ENCODE data around the gene SH3PXD2B.

SH3PXD2B gene

DNA sequence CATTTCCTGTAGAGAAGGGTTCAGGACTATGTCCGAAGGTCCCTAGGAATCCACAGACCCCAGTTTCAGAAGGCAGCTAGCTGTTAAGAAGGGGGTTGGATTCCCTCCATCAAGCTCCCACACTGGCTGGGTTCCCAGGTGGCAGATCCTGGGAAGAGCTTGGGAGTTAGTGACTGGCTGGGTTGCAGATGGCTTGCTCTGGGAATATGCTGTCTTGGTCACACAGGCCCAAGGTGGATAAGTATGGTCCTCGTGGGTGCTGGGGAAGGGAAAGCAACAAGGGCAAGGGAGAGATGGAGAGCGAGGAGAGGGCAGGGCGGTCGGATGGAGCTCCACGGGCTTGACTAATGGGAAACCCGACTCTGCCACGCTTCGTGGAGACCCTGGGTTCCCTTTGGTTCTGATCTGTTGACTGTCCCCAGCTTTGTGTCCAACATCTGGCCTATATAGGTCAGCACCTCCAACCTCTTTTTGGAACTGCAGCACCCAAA is 17.4 kb downstream of the SH3PXD2B start:
- Mint-ChIP-seq H3K27ac (no peak overlapping the region), H3K4me3 (no peak overlapping the region), H3K9me3 (no peaks in the 10 kb centered on the region), H3K4me1 (no peaks in the 10 kb centered on the region), H3K27me3 (no peaks in the 10 kb centered on the region), H3K36me3 (no peaks in the 10 kb centered on the region)

DNA sequence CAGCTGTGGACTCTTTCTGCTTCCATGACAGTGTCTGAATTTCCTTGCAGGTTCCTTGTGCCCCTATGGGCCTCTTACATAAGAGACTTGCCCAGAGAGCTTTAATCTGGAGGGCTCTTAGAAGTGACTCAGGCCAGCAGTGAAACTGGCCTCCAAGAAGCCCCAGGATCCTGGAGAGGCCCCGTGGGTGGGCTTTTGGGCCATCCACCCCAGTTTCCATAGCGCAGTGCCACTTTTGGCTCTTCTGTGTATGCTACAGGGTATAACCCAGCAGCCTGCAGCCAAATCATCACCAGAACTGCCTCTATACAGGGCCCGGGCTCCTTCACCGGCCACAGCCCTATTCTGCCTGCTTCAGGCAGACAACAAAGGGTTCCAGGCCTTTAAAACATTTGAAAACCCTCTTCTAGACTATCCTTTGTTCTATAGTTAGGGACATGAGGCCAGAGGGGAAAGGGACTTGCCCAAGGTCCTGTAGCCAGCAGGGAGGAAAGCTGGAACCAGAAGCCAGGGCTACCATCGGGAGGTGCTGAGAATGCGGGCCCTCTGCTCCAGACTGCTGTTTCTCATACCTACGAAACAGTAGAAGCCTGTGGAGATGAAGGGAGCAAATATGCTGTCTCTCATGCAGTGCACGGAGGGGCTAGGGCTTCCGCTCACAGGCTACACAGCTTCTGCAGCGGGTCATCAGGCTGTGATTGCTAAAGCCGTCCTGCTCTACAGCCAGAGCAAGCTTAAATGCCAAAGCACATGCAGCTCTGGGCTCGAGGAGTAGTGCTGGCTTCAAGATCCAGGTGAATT is 18.0 kb downstream of the SH3PXD2B start:
- H3K27ac Mint-ChIP-seq: no peak overlapping the region

DNA sequence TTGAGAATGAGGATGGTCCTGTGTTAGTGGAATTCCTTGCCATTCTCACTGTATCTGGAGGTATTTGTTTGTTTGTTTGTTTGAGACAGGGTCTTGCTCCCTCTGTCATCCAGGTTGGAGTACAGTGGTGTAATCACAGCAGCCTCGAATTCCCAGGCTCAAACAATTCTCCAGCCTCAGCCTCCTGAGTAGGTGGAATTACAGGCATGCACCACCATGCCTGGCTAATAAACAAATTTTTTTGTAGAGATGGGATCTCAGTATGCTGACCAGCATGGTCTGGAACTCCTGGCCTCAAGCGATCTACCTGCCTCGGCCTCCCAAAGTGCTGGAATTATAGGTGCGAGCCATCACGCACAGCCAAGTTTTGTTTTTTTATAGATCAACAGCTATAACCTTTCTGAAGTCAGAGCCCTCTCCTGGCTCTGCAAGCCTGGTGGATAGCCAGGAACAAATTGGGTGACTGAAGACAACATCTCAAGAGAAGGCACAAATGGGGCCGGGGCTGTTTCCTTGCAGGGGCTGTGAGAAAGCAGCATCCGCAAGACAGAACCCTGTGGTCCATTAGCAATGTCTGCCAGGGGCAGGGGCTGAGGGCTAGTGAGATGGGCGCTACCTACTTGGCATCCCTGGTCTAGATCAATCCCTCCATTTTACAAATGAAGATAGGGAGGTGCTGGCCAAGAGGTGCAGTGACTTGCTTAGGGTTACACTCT is 18.8 kb downstream of the SH3PXD2B start:
- Mint-ChIP-seq H3K27ac (no peak overlapping the region), H3K36me3 (no peaks in the 10 kb centered on the region), H3K27me3 (no peaks in the 10 kb centered on the region), H3K4me1 (no peaks in the 10 kb centered on the region), H3K9me3 (no peaks in the 10 kb centered on the region), H3K4me3 (no peak overlapping the region)

More for the DNA sequence above, 18.0 kb downstream of the SH3PXD2B start:
- Mint-ChIP-seq H3K4me3 (no peak overlapping the region), H3K27me3 (no peaks in the 10 kb centered on the region), H3K36me3 (no peaks in the 10 kb centered on the region), H3K4me1 (no peaks in the 10 kb centered on the region), H3K9me3 (no peaks in the 10 kb centered on the region)

DNA sequence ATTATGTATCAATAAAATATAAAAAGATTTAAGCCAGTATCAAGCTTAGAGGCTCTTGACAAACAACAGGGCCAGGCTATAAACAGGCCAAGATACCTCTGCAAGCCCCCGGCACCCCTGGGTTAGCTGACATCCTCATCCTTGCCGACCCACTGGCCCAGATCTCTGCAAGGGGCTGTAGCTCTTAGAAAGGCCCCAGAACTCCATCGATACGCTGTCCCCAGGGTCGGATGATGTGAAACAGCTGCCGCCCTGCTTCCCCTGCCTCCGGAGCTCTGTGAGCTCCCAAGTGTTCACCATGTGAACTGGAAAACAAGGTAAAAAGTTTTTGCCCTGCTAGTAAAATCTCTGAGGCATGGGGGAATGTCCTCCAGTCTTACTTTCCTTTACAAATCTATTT is 20.1 kb downstream of the SH3PXD2B start:
- H3K27ac Mint-ChIP-seq: no peak overlapping the region
- no peaks in the 10 kb centered on the region for H3K36me3 Mint-ChIP-seq
- no peak overlapping the region for H3K4me3 Mint-ChIP-seq
- H3K4me1 Mint-ChIP-seq: no peaks in the 10 kb centered on the region
- H3K27me3 Mint-ChIP-seq: no peaks in the 10 kb centered on the region
- no peaks in the 10 kb centered on the region for H3K9me3 Mint-ChIP-seq

DNA sequence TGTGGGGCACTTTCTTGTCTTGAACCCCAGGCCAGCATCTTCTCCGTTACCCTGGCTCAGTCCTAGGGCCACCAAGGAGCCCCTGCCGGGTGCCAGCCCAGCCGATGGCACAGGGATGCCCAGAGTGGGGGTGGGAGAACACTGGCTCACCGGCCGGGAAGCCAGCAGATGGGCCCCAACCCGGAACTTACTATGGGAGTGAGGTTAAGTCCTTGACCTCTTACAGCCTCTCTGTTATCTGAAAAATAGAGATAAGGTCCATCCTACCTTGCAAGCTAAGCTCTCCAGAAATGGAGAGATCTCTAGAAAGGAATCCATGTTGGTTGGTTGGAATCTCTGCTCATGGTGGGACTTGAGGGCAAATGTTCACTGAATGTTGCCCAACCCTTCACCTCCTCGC is 20.8 kb downstream of the SH3PXD2B start:
- no peaks in the 10 kb centered on the region for H3K36me3 Mint-ChIP-seq
- no peaks in the 10 kb centered on the region for H3K27me3 Mint-ChIP-seq
- H3K4me1 Mint-ChIP-seq: no peaks in the 10 kb centered on the region
- H3K9me3 Mint-ChIP-seq: no peaks in the 10 kb centered on the region
- H3K4me3 Mint-ChIP-seq: no peak overlapping the region
- H3K27ac Mint-ChIP-seq: no peak overlapping the region

DNA sequence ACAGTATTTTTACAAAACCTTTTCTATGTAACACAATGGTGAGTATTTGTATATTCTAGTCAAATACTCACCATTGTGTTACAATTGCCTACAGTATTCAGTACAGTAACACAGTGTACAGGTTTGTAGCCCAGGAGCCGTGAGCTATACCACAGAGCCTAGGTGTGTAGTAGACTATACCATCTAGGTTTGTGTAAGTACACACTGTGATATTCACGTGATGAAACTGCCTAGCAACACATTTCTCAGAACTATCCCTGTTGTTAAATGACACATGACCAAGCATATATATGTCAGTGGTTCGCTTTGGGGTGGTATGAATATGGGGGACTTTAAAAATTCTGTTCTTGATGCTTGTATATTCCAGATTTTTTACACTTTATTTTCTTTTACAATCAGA is 21.3 kb downstream of the SH3PXD2B start:
- H3K27me3 Mint-ChIP-seq: no peaks in the 10 kb centered on the region
- H3K4me1 Mint-ChIP-seq: no peaks in the 10 kb centered on the region
- H3K36me3 Mint-ChIP-seq: no peaks in the 10 kb centered on the region
- H3K27ac Mint-ChIP-seq: no peak overlapping the region
- H3K9me3 Mint-ChIP-seq: no peaks in the 10 kb centered on the region
- no peak overlapping the region for H3K4me3 Mint-ChIP-seq

DNA sequence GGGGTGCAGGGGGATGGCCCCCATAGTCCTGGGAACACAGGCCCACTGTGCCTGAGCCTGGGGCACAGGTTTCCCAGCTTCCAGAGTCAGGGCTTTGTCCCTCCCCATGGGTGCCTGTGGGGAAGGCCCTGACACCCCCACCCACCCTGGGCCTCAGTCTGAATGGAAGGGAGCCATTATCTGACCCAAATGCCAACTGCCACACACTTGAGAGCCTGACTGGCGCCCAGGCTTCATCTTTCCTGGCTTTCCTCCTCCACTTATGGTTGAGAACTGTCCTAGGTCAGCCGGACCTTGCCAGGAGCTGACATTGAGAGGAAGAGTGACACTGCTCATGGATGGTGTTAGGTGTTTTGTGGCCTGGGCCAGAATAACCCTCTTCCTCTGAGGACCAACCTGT is 24.0 kb downstream of the SH3PXD2B start:
- Mint-ChIP-seq H3K27me3 (no peaks in the 10 kb centered on the region), H3K9me3 (no peaks in the 10 kb centered on the region), H3K4me1 (no peaks in the 10 kb centered on the region), H3K4me3 (no peak overlapping the region), H3K27ac (no peak overlapping the region), H3K36me3 (no peaks in the 10 kb centered on the region)

DNA sequence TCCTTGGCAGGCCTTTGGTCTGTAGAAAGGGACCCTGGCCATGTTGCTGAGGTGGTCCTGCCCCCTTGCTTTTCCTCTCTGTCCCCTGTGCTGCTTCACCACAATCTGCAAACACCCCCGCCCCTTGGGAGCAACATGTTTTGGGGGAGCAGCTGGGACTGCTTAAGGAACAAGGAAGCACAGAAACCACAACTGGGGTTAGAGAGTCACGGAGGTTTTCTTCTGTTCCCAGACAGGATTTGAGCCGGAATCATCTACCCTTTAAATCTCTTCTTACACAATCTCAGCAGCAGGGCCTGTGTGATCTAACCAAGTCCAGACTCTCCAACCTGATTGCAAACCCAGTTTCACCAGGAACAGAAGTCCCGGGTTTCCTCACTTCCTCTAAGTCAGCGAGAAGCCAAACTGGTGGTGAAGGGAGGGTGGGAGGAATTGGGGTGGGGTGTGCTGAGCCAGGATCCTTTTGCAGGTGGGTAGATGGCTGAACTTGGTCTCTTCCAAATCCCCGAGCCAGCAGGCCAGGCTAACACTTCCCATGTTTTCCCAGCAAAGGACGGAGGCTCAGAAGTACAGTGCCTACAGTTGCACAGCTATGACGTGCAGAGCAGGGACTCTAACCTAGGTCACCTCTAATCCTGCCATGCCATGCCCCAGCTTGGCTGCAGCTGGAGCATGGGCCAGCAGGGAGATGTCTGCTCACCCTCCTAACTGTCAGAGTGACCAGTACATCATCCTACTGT is 25.0 kb downstream of the SH3PXD2B start:
- Mint-ChIP-seq H3K27me3 (no peaks in the 10 kb centered on the region), H3K4me1 (no peaks in the 10 kb centered on the region), H3K9me3 (no peaks in the 10 kb centered on the region), H3K27ac (no peak overlapping the region), H3K36me3 (no peaks in the 10 kb centered on the region), H3K4me3 (no peak overlapping the region)

DNA sequence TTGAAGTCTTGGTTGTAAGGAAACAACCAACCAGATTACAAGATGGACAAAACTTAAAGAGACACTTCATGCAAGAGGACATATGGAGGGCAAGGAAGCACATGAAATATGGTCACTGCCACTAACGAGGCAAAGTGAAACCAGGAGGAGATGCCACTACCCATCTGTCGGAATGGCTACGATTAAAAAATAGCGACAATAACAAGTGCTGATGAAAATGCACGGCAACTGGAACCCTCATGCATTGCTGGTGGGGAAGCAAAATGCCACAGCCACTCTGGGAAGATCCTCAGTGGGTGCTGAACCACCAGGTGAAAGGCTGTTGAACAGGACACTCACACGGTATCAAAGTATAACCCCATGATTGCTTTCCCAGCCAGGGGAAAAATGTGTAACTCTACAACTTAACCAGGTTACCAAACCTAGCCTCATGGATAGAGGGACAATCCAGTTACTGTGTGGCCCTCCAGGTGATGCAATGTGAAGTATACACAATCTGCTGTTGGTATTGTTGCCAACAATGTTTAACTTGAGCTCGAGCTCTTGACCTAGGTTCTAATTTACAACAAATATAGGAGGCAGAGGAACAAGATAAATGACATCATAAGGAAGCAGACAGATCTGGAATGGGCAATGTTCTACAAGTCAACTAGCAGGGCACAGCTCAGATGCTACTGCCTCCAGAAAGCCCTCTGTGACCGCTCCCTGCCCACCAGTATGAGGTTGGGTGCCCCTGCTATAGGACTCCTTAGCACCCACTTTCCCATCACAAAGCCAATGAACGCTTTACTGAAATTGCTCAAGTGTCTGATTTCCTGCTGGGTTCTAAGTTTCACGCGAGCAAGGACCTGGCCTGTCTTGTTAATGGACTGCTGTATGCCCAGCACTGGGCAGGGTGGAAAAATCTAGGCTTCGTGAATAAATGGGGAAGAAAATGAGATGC is 25.8 kb downstream of the SH3PXD2B start:
- Mint-ChIP-seq H3K4me3 (no peak overlapping the region), H3K27ac (no peak overlapping the region), H3K4me1 (no peaks in the 10 kb centered on the region), H3K9me3 (no peaks in the 10 kb centered on the region), H3K27me3 (no peaks in the 10 kb centered on the region), H3K36me3 (no peaks in the 10 kb centered on the region)

DNA sequence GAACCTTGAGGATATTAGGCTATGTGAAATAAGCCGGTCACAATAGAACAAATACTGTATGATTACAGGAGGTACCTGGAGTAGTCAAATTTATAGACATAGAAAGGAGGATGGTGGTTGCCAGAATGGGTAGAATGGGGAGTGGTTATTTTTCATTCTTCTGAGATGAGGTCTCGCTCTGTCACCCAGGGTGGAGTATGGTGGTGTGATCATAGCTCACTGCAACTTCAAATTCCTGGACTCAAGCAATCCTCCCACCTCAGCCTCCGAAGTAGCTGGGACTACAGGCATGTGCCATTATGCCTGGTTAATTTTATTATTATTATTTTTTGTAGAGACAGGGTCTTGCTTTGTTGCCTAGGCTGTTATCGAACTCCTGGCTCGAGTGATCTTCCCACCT is 27.1 kb downstream of the SH3PXD2B start:
- Mint-ChIP-seq H3K4me1 (no peaks in the 10 kb centered on the region), H3K36me3 (no peaks in the 10 kb centered on the region), H3K27ac (no peak overlapping the region), H3K4me3 (no peak overlapping the region), H3K9me3 (no peaks in the 10 kb centered on the region), H3K27me3 (no peaks in the 10 kb centered on the region)

DNA sequence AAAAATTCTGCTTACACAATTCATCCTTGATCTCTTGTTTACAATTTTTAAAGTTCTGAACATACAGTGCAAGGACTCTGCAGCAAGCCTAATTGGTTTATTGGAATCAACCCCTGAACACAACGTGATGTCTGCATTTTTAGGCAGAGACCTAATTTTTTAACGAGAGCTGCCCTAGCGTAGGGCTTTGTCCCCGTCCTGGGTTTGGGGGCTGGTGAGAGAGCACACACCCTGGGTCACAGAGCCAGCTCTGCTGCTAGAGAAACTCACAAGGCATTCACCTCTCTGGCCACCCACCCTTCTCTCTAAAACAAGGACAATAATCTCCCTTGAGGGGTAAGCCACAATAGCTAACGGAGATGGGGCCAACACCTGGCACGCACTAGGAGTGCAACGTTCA is 28.2 kb downstream of the SH3PXD2B start:
- H3K27ac Mint-ChIP-seq: no peak overlapping the region
- H3K9me3 Mint-ChIP-seq: no peaks in the 10 kb centered on the region
- H3K36me3 Mint-ChIP-seq: no peaks in the 10 kb centered on the region
- no peaks in the 10 kb centered on the region for H3K27me3 Mint-ChIP-seq
- H3K4me3 Mint-ChIP-seq: no peak overlapping the region
- no peaks in the 10 kb centered on the region for H3K4me1 Mint-ChIP-seq

DNA sequence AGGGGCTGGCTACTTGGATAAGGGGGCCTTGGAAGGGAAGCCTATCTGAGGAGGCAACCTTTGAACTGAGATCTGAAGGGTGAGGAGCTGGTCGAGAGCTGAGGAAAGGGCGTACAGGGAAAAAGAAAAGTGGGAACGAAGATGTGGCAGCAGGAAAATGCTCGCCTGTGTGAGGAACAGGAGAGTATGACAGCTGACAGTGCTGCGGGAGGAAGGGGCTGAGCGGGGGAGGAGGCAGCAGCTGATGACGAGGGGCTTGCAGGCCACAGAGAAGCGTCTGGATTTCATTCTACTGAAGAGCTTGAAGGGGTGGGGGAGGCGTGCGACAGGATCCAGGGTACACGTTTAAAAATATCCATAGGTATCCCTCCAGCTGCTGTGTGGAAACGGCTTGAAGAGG is 28.9 kb downstream of the SH3PXD2B start:
- Mint-ChIP-seq H3K4me3 (no peak overlapping the region), H3K27ac (no peak overlapping the region), H3K27me3 (no peaks in the 10 kb centered on the region), H3K9me3 (no peaks in the 10 kb centered on the region), H3K36me3 (no peaks in the 10 kb centered on the region), H3K4me1 (no peaks in the 10 kb centered on the region)

DNA sequence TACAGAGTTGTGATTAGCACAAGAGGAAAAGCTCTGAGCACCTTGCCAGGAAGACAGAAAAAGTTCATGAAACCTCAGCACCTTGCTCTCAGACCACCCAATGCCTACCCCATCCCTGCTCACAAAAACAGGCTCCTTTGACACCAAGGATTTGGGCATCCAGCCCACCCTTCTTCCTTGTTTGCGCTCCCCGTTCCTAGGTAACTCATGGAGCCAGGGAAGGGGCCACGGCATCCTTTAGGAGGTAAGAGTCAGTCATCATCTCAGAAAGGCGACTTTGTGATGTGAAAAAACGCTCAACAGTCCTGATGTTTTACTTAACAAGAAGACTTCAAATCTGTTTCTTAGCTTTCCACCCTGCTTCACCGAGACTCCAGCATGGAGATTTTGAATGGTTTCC is 29.5 kb downstream of the SH3PXD2B start:
- H3K27me3 Mint-ChIP-seq: no peaks in the 10 kb centered on the region
- H3K9me3 Mint-ChIP-seq: no peaks in the 10 kb centered on the region
- no peak overlapping the region for H3K4me3 Mint-ChIP-seq
- H3K27ac Mint-ChIP-seq: no peak overlapping the region
- no peaks in the 10 kb centered on the region for H3K36me3 Mint-ChIP-seq
- H3K4me1 Mint-ChIP-seq: no peaks in the 10 kb centered on the region

DNA sequence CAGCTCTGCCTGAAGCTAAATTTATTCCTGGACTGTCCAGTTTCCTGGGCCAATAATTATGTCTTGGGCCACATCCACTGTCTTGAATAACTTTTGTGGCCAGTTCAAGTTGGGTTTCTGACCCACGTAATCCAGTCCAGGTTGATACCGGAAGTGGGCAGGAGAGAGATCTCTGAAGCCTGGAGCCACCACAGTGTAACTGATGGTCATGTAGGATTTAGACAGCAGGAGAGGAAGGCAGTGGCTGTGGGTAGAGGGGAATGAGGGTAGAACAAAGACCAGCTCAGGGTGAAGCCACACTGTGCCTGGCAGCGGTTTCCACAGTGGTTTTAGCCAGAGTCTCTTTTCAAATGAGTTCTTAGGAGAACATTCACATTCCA is 30.2 kb downstream of the SH3PXD2B start:
- Mint-ChIP-seq H3K9me3 (no peaks in the 10 kb centered on the region), H3K36me3 (no peaks in the 10 kb centered on the region), H3K27me3 (no peaks in the 10 kb centered on the region), H3K4me3 (no peak overlapping the region), H3K4me1 (no peaks in the 10 kb centered on the region), H3K27ac (no peak overlapping the region)

Data from activated naive CD4-positive, alpha-beta T cell treated with anti-CD3 and anti-CD28 coated beads, Interleukin-2, amount 50 U/mL, for 24 hours (primary cell).